K562 (cell line): Measurements from ENCODE around the gene CCDC167. TPM values are rescaled to one million over a fixed set of nuclear protein-coding genes. Genes with fewer than 3 reads are reported as not detected.

Experiments
- ATAC-seq: fragments of 200-7000 bp; cut with Tn5 transposase; 3 replicates; pipeline ENCODE4 v1.9.1; 2020; ENCODE audit warnings: moderate library complexity
- BruUV-seq: library from RNA; stranded (reverse); fragments of 400-500 nt; replicated peaks from 2 replicates; lab custom pipeline; 2021; lab: Mats Ljungman, UMichigan
- CTCF ChIA-PET: fragments of 300-600 bp; formaldehyde crosslinking; extraction: SDS; loops from one replicate; lab custom pipeline; 2021; ENCODE audit warnings: low intra/inter-chr PET ratio; lab: Yijun Ruan, JAX
- POLR2A ChIA-PET: fragments of 300-600, 350-650 bp; sonication (Branson Sonifier 250); formaldehyde crosslinking; extraction: SDS; loops from one replicate; lab custom pipeline; 2021; ENCODE audit warnings: antibody characterized with exemption, inconsistent platforms; lab: Yijun Ruan, JAX
- DNase-seq, 4 experiments: peaks; one replicate each; pipeline versions ENCODE4 v3.0.0 to v3.0.0-alpha.2; 2011 to 2018; ENCODE audit warnings: low spot score in 3 of 4, mixed read lengths in 3 of 4; ENCODE audit errors: extremely low read depth in 1 of 4
- FAIRE-seq: peaks from 2 replicates; lab custom pipeline; 2011; peaks lifted over from hg19 to GRCh38; lab: Jason Lieb, UNC
- H2AFZ ChIP-seq: 2 replicates; pipeline ENCODE4 v1.6.0; 2011; ENCODE audit warnings: low read depth, low read length, control low read depth, inconsistent platforms
- H3K27ac ChIP-seq: fragments of 200-600 bp; 3 replicates; pipeline ENCODE4 v1.8.0; 2011; ENCODE audit warnings: low read depth, mild to moderate bottlenecking, control low read depth, inconsistent platforms, low read length, moderate library complexity, mixed read lengths; ENCODE audit errors: extremely low read depth
- H3K27me3 ChIP-seq, 2 experiments: fragments of 300-600 bp in 1 of 2; 2 replicates in 1 of 2; 3 replicates in 1 of 2; pipeline versions ENCODE4 v1.6.0 to v1.8.0; 2011; ENCODE audit warnings: inconsistent platforms in 2 of 2, low read length in 2 of 2, mild to moderate bottlenecking in 1 of 2, mixed read lengths in 1 of 2, moderate library complexity in 1 of 2; ENCODE audit not compliant: control insufficient read depth in 2 of 2, insufficient read depth in 2 of 2
- H3K36me3 ChIP-seq: fragments of 300-600 bp; 3 replicates; pipeline ENCODE4 v1.8.0; 2011; ENCODE audit warnings: mild to moderate bottlenecking, low read length, inconsistent platforms; ENCODE audit not compliant: control insufficient read depth, insufficient read depth
- H3K4me1 ChIP-seq, 2 experiments: fragments of 200-600 bp in 1 of 2; replicated peaks in 1 of 2; 2 replicates in 1 of 2; 3 replicates in 1 of 2; pipeline versions ENCODE4 v1.5.1 to v1.8.0; 2011; ENCODE audit warnings: inconsistent platforms in 2 of 2, low read length in 2 of 2, mild to moderate bottlenecking in 1 of 2, mixed read lengths in 1 of 2, moderate library complexity in 1 of 2; ENCODE audit not compliant: control insufficient read depth in 2 of 2, insufficient read depth in 2 of 2
- H3K4me2 ChIP-seq: 2 replicates; pipeline ENCODE4 v1.6.1; 2011; ENCODE audit warnings: low read length, control low read depth, inconsistent platforms, mixed read lengths; ENCODE audit not compliant: insufficient read depth
- H3K4me3 ChIP-seq: fragments of 200-600 bp; sonication (generic), shearing (Covaris generic); 2 replicates; pipeline ENCODE4 v1.5.1; 2016; ENCODE audit warnings: control low read depth, inconsistent platforms
- H3K79me2 ChIP-seq: fragments of 200-600 bp; 3 replicates; pipeline ENCODE4 v1.8.0; 2011; ENCODE audit warnings: low read length, inconsistent platforms; ENCODE audit not compliant: control insufficient read depth, insufficient read depth
- H3K9ac ChIP-seq, 2 experiments: 2 replicates each; pipeline versions ENCODE4 v1.6.0 to v1.6.1; 2011; ENCODE audit warnings: low read depth in 2 of 2, low read length in 2 of 2, control low read depth in 1 of 2, inconsistent platforms in 1 of 2, mild to moderate bottlenecking in 1 of 2, mixed read lengths in 1 of 2; ENCODE audit not compliant: insufficient read depth in 1 of 2
- H3K9me1 ChIP-seq: one replicate; pipeline ENCODE4 v1.6.0; 2011; ENCODE audit warnings: inconsistent platforms, mild to moderate bottlenecking, low read length, moderate library complexity; ENCODE audit not compliant: control insufficient read depth, insufficient read depth
- H3K9me3 ChIP-seq: replicated peaks from 2 replicates; pipeline ENCODE4 v1.5.1; 2011; ENCODE audit warnings: low read depth, low read length, inconsistent platforms; ENCODE audit not compliant: control insufficient read depth, insufficient read depth
- H4K20me1 ChIP-seq: replicated peaks from 2 replicates; pipeline ENCODE4 v1.6.1; 2011; ENCODE audit warnings: low read length, inconsistent platforms, mixed read lengths; ENCODE audit not compliant: control insufficient read depth, insufficient read depth
- GATAD2B ChIP-seq: fragments of 450-650 bp; IDR thresholded peaks from 2 replicates; pipeline ENCODE4 v1.6.1; 2017; ENCODE audit warnings: mild to moderate bottlenecking, borderline replicate concordance
- HLTF ChIP-seq: fragments of 450-650 bp; IDR thresholded peaks from 2 replicates; pipeline ENCODE4 v1.6.1; 2016
- HSF4 ChIP-seq: fragments of 250-450 bp; sonication (Bioruptor Pico); IDR thresholded peaks from 2 replicates; pipeline ENCODE4 v2.1.2; 2022; ENCODE audit warnings: mild to moderate bottlenecking, moderate library complexity, borderline replicate concordance
- RBFOX2 ChIP-seq: fragments of 200-400 bp; formaldehyde crosslinking; IDR thresholded peaks from 2 replicates; pipeline ENCODE4 v1.6.1; 2017; ENCODE audit warnings: low read depth, mild to moderate bottlenecking, low read length, moderate library complexity
- SUPT5H ChIP-seq: fragments of 450-650 bp; IDR thresholded peaks from 2 replicates; pipeline ENCODE4 v1.6.1; 2016
- TCF7 ChIP-seq: sonication (generic); IDR thresholded peaks from 2 replicates; pipeline ENCODE4 v1.6.1; 2016; ENCODE audit warnings: antibody characterized with exemption, borderline replicate concordance
- ZNF24 ChIP-seq: fragments of 450-650 bp; IDR thresholded peaks from 2 replicates; pipeline ENCODE4 v1.6.1; 2016
- WGBS: fragments of 100-300 bp; shearing (Covaris generic); methylation state at CpG from one replicate; pipeline ENCODE4 v1.1.6; 2016; ENCODE audit warnings: low coverage, mixed read lengths; ENCODE audit not compliant: insufficient coverage; ENCODE audit errors: missing lambda C conversion rate; 5-methylcytosine and 5-hydroxymethylcytosine counted together
- in situ Hi-C: fragments of 300-500 bp; cut with MboI; formaldehyde crosslinking; loops from 4 replicates; pipeline ENCODE4 v1.15.0; 2018; ENCODE audit warnings: inconsistent platforms, mixed read lengths
- intact Hi-C: fragments of 100-400 bp; cut with micrococcal nuclease; formaldehyde crosslinking; loops from 2 replicates; pipeline ENCODE4 v1.14.2; 2022
- polyA plus RNA-seq, 8 experiments: library from polyadenylated mRNA; depleted of rRNA in 4 of 8; stranded (reverse) in 5 of 8; unstranded in 3 of 8; fragments of >200 nt; fragmentation: Nextera tagmentation in 2 of 8; fragmentation: Illumina TruSeq in 1 of 8; extraction: Ambion mirVana in 2 of 8; extraction: Trizol in 1 of 8; gene quantifications; 2 replicates each; pipeline versions ENCODE4 v1.2.1 to v1.2.3, GENCODE V29; 2011 to 2014; ENCODE audit warnings: inconsistent platforms in 1 of 8, missing spikeins in 1 of 8
- total RNA-seq, 7 experiments: library from RNA; depleted of rRNA in 6 of 7; stranded (reverse); fragments of >200 nt in 6 of 7; fragmentation: Illumina TruSeq in 2 of 7; extraction: Trizol in 2 of 7; gene quantifications; 2 replicates each; pipeline versions ENCODE4 v1.2.1 to v1.2.3, GENCODE V29; 2011 to 2021; ENCODE audit warnings: low replicate concordance in 1 of 7

The CCDC167 gene
- total and polyA plus RNA-seq, 9 of the 15 experiments (the other 6 are each of a cell fraction or from before 2014, with no cell fraction given), result 26.0 to 114 (median 45.2) TPM

DNA sequence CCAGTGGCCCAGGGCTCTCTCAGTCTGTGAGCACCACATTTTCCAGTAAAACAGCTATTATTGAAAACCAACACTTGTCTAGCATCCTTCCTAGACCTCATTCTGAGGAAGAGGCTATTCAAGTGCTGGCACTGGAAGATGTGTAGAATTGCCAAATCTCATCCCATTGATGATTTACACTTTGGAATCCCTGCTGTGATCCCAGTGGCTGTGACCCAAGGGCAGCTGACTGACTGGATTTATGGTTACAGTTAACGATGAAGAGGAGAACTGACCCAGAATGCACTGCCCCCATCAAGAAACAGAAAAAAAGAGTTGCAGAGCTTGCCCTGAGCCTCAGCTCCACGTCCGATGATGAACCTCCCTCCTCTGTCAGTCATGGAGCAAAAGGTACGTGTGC is 64.3 kb downstream of the CCDC167 start:
- no peak for TF ChIP-seq TCF7
- no peak for TF ChIP-seq RBFOX2
- no peak for TF ChIP-seq HSF4
- no peak for TF ChIP-seq HLTF
- TF ChIP-seq GATAD2B, result no peak
- no peak for TF ChIP-seq ZNF24
- no peak for TF ChIP-seq SUPT5H
- POLR2A ChIA-PET, result interaction anchor here (2.0 to 2.7 kb wide), 3 partner anchors 9 to 21 kb away, joined by 4 to 10 read pairs (median 7); no protein-coding TSS in a partner anchor
- in situ Hi-C loops (no loop called here), intact Hi-C loops (no loop called here)
- Histone ChIP-seq H3K4me3 (no peak overlapping the region), H3K27me3 (no peaks in the 10 kb centered on the region), H3K79me2 (peaks cover 37% of the 10 kb centered on the region), H3K27ac (no peak overlapping the region), H3K4me2 (no peak overlapping the region), H3K36me3 (peaks cover 51% of the 10 kb centered on the region), H3K9me3 (no peaks in the 10 kb centered on the region), H3K9ac (no peak overlapping the region), H3K9me1 (no peaks in the 10 kb centered on the region), H4K20me1 (no peaks in the 10 kb centered on the region), H3K4me1 (peaks cover 12 to 17% of the 10 kb centered on the region in 2 experiments), H2AFZ (no peak overlapping the region)
- BruUV-seq, result no TSS peak
- ATAC-seq (no peak), FAIRE-seq (no peak), DNase-seq (no peak)
- CTCF ChIA-PET, result no interaction called here
- 70% methylated on average over 4 of the region's 4 CpGs for WGBS
